ENCODE measurements around the gene PLAGL1. TPM values are rescaled to one million over a fixed set of nuclear protein-coding genes. Genes with fewer than 3 reads are reported as not detected.

PLAGL1 gene
- total and polyA plus RNA-seq, 7 donors, result 2.5 to 15.4 (median 3.3) TPM

DNA sequence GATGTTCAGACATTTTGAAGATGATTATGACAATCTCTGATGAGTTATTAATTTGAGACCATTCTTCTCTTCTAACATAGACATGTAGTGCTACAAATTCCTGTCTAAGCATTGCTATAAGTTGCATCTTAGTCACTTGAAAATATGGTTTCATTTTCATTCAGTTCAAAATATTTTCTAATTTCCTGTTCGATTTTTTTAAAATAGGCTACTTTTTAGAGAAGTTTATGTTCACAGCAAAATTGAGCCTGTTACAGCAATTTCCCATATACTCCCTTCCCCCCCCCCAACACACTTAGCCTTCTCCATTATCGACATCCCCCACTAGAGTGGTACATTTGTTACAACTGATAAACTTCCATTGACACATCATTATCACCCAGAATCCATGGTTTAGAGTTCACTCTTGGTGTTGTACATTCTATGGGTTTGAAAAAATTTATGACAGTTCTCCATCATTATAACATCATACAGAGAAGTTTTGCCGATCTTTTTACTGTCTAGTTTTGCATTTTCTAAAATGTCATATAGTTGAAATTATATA lies 31.2 kb downstream of the PLAGL1 start:
- intact Hi-C loops (cut with DNase I), result no loop called here
- WGBS, 3 donors, result 77 to 90% (median 78%) methylated on average over 3 of the region's 3 CpGs
- H3K9me3 ChIP-seq, result no peaks in the 10 kb centered on the region
- TF ChIP-seq, protein P1, sequence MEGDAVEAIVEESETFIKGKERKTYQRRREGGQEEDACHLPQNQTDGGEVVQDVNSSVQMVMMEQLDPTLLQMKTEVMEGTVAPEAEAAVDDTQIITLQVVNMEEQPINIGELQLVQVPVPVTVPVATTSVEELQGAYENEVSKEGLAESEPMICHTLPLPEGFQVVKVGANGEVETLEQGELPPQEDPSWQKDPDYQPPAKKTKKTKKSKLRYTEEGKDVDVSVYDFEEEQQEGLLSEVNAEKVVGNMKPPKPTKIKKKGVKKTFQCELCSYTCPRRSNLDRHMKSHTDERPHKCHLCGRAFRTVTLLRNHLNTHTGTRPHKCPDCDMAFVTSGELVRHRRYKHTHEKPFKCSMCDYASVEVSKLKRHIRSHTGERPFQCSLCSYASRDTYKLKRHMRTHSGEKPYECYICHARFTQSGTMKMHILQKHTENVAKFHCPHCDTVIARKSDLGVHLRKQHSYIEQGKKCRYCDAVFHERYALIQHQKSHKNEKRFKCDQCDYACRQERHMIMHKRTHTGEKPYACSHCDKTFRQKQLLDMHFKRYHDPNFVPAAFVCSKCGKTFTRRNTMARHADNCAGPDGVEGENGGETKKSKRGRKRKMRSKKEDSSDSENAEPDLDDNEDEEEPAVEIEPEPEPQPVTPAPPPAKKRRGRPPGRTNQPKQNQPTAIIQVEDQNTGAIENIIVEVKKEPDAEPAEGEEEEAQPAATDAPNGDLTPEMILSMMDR (IDR thresholded peaks at IDR 0.05), result no peak
- no peak overlapping the region for H3K4me3 ChIP-seq
- H3K27me3 ChIP-seq (ENCODE audit: insufficient read depth in 3 of 3, low read length in 2 of 3), result no peaks in the 10 kb centered on the region
- no peaks in the 10 kb centered on the region for H3K4me1 ChIP-seq
- DNase-seq (no peak), ATAC-seq (no peak)
- no peaks in the 10 kb centered on the region for H3K36me3 ChIP-seq (ENCODE audit: insufficient read depth in 1 of 2, low read depth in 1 of 2)
- no peak overlapping the region for H3K27ac ChIP-seq

DNA sequence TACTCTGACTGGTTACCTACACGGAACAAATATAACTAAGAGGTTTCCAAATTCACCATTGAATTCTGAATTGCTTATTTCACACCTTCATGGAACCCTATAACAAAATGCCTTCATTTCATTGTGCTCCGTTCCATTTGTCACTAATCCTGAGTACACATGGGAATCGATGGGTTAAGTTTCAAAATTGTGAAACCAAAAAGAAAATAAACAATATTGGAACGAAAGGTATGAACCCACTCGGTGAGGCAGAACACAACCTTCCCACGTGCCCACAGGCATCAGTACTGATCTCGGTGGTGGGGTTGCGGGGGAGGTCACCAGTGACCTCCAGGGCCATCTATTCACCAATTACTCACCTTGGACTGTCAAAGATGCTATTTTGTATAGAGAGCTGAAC lies 34.0 kb downstream of the PLAGL1 start:
- no peak for DNase-seq
- no peak for ATAC-seq
- Histone ChIP-seq H3K4me1 (no peaks in the 10 kb centered on the region), H3K9me3 (no peaks in the 10 kb centered on the region), H3K27me3 (ENCODE audit: insufficient read depth in 3 of 3, low read length in 2 of 3) (no peaks in the 10 kb centered on the region), H3K27ac (no peak overlapping the region), H3K4me3 (no peak overlapping the region), H3K36me3 (ENCODE audit: insufficient read depth in 1 of 2, low read depth in 1 of 2) (no peaks in the 10 kb centered on the region)
- intact Hi-C loops (cut with DNase I), result no loop called here
- 58 to 75% (median 67%) methylated on average over 8 of the region's 8 CpGs for WGBS, 3 donors
- TF ChIP-seq, protein P1 (IDR thresholded peaks at IDR 0.05), result no peak

DNA sequence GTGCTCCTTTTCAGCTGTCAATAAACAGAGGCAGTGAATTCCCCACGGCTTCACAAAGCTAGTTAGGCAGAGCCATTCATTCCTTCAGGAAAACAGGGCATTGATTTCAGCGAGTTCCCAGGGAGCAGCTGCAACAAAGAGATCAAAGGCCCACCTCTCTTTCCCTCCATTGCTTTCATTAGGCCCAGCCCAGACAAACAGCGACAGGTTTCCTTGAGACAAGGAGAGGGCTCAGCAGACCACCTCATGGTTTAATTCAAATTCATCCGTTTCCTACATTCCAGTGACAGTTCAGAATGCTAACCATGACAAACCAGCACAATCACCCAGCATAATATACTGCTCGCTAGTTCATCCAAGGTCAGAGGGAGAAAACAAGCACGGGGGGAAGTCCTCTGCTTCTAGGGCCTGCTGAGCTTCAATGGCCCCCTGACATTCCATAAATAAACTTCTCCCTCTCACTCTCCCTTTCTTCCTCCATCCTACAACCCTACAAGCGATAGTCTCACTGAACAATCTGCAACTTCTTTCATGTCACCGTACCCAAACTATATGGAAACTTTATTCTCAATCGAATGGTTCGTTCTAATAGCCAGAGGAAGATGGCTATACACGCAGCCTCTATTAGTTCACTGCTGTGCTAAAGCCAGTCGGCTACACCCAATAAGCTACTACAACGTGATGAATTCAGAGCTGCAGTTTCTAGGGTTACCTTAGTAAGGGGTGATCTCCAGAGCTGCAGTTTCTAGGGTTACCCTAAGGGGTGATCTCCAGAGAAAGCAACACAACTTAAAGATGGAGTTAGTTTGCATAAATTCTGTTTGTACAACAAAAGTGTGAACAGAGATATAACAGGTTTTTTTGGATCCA lies 34.7 kb downstream of the PLAGL1 start:
- H3K36me3 ChIP-seq (ENCODE audit: insufficient read depth in 1 of 2, low read depth in 1 of 2), result no peaks in the 10 kb centered on the region
- H3K27ac ChIP-seq, result no peak overlapping the region
- no peak for ATAC-seq
- H3K9me3 ChIP-seq, result no peaks in the 10 kb centered on the region
- TF ChIP-seq, protein P1 (IDR thresholded peaks at IDR 0.05), result no peak
- no peaks in the 10 kb centered on the region for H3K4me1 ChIP-seq
- WGBS, 3 donors, result 48 to 53% (median 49%) methylated on average over 13 of the region's 13 CpGs
- H3K27me3 ChIP-seq (ENCODE audit: insufficient read depth in 3 of 3, low read length in 2 of 3), result no peaks in the 10 kb centered on the region
- H3K4me3 ChIP-seq, result no peak overlapping the region
- intact Hi-C loops (cut with DNase I), result no loop called here
- DNase-seq, result no peak

DNA sequence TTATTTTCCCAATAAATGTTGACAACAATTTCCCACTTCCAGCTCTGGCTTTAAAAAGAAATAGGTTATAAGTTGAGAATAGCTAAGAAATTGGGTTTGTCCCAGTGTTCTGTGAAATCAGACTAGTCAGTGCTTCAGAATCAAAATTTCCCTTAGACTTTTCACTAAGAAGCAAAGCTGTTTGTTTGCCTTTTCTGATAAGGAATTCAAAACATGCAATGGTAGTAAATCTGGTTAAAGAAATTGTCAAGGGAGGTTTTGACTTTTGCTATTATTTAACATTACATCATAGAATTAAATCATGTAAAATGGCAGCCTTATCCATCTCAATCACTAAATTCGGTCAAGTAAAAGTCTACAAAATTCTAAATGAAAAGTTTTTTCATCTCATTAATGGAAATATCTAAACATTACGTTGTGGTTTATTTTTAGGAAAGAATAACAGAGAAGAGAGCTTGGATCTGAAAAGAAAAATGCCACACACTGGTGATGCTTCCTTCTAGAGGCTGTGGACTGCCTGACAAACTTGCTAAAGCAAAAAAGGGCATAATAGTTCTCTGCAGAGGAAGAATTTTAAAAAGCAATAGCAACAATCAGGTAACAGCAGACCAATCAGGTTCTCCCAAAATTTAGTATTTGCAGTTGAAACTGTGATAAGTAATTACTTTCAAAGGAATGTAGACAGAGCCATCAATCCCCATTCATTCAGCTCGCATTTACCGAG lies 36.4 kb downstream of the PLAGL1 start:
- Histone ChIP-seq H3K4me1 (no peaks in the 10 kb centered on the region), H3K36me3 (ENCODE audit: insufficient read depth in 1 of 2, low read depth in 1 of 2) (no peaks in the 10 kb centered on the region), H3K27me3 (ENCODE audit: insufficient read depth in 3 of 3, low read length in 2 of 3) (no peaks in the 10 kb centered on the region), H3K27ac (no peak overlapping the region), H3K9me3 (no peaks in the 10 kb centered on the region), H3K4me3 (no peak overlapping the region)
- TF ChIP-seq, protein P1 (IDR thresholded peaks at IDR 0.05), result no peak
- DNase-seq (no peak), ATAC-seq (no peak)
- intact Hi-C loops (cut with DNase I), result no loop called here
- WGBS, 3 donors, result 45 to 57% (median 47%) methylated on average over 4 of the region's 4 CpGs

Measured in psoas muscle (tissue), 8 donors.